Activated CD8-positive, alpha-beta memory T cell treated with anti-CD3 and anti-CD28 coated beads, Interleukin-2, amount 50 U/mL, for 24 hours (primary cell): ENCODE data around the gene S100A2.

Experiments
- DNase-seq: peaks from one replicate; pipeline ENCODE4 v3.0.0-alpha.2; 2020; ENCODE audit errors: extremely low read depth

Gene S100A2

DNA sequence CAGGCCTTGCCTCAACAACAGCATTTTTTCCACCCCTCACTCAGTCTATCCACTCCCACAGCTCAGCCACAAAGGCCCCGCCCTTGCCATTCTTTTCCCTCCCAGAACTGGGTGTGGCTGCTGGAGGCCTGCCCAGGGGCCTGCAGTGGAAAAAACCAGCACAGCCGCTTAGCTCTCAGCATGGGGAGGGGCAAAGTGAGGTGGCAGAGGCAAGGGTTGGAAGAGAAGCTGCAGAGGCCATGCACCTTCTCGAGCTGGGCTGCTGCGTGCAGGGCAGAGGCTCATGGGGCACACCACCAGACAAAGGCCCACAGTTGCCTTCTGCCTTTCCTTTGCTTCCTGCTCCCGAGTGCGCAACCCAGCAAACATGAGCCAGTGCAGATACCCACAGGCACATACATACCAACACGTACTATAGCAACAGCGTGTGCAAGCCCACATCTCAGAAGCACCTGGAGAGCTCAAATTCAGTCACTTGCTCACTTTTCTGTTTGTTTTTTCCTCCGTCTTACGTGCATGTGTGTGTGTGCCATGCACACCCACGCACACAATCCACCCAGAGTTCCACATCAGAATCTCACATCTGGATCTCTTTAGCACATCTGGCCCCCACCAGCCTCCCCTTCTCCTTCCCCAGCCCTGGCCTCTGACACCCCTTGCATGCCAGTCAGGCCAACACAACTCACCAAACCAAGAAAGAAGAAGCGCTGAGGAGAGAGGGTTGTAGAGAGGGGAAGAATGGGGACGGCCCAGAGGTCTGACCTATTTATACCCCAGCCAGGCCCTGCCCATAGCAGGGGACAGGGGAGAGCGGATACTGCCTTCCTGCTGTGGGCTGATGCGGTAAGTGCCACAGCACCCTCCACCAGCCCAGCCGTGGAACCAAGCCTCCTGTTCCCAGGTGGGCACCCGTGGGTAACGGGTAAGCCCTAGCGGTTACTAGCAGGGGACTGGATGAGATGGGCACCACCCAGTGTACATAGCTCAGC is 20.3 kb downstream of the S100A2 start, which contains the start of gene S100A4:
Gene S100A4 (minus strand): TSS at position 740 of the 989 bp plus-strand sequence. CDS start 1,012 bp downstream, outside the sequence.
- peak; percentile 86 for DNase-seq

DNA sequence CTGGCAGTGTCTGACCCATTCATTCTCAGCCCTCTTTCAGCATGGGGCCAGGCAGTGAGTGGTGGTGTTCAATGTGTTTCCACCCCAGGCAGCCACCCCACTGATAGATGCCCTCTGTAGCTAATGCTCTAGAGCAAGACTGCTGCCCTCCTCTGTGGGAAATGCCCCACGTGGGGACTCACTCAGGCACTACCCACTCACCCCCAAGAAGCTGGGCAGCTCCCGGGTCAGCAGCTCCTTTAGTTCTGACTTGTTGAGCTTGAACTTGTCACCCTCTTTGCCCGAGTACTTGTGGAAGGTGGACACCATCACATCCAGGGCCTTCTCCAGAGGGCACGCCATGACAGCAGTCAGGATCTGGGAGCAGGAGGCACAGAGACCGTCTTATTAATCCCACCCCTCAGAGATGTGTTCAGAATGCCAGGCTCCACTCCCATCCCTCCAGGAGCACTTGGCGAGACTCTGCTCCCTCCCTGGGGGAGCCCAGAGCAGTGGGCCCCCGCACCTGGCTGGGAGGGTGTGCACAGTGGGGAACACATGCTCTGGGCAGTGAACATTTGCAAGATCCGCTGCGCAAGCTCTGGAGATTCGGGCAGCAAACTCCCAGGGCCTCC is 21.1 kb downstream of the S100A2 start:
- DNase-seq = no peak

GRCh38 chr1:153543736-153544135 is 21.9 kb downstream of the S100A2 start:
- no peak for DNase-seq

GRCh38 chr1:153542956-153543711 is 22.5 kb downstream of the S100A2 start:
- no peak for DNase-seq

- no peak for DNase-seq
Observed at GRCh38 chr1:153541641-153542590, 23.7 kb downstream of the S100A2 start.

DNA sequence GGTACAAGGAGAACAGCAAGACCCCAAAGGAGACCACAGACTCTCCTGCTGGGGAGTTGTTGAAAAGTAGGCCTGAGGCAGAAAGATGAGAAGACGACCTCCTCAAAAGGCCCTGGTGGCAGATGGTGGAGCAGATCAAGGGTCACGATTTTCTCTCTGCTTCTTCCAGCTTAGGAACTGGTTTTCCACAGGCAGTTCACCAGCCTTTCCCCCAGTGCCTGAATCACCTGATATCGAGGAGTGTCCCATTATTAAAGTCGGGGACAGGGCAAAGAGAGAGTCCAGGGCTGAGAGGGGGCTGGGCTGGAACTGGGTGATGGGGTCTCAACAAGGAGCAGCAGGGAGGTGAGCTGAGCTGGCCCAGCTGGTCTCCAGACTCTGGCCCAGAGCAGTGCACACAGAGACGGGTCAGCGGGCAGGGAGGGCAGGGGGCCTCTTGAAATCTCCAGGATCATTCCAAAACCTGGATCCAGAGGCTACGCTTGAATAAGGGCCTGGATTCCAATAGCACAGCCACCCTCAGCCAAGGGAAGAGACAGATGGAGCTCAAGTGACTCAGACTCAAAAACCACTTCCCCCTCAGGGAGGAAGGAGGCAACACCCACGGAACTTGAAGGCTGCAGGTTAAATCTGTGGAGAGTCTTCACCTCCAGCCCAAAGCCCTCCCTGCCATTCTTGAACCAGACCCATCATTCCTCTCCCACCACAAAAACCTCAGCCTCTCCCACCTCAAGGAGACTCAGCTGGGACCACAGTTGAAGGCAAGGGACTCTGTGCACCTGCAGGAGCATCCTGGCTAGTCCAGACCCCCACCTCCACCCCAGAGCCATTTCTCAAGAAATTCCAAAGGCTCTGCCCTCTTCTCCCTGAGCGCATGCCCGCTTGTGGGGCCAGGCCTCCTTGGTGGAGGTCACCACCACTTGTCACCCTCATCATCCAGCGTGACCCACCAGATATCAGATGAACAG is 25.0 kb downstream of the S100A2 start, which contains the start of gene S100A5:
Gene S100A5 (minus strand): TSS at position 541 of the 968 bp plus-strand sequence. CDS start 743 bp downstream, outside the sequence.
- no peak for DNase-seq

- DNase-seq = no peak
Observed at GRCh38 chr1:153539395-153540093, 26.1 kb downstream of the S100A2 start.

GRCh38 chr1:153538315-153538821 is 27.3 kb downstream of the S100A2 start:
- DNase-seq = no peak

- no peak for DNase-seq
Observed at GRCh38 chr1:153537376-153537730, 28.3 kb downstream of the S100A2 start.

DNA sequence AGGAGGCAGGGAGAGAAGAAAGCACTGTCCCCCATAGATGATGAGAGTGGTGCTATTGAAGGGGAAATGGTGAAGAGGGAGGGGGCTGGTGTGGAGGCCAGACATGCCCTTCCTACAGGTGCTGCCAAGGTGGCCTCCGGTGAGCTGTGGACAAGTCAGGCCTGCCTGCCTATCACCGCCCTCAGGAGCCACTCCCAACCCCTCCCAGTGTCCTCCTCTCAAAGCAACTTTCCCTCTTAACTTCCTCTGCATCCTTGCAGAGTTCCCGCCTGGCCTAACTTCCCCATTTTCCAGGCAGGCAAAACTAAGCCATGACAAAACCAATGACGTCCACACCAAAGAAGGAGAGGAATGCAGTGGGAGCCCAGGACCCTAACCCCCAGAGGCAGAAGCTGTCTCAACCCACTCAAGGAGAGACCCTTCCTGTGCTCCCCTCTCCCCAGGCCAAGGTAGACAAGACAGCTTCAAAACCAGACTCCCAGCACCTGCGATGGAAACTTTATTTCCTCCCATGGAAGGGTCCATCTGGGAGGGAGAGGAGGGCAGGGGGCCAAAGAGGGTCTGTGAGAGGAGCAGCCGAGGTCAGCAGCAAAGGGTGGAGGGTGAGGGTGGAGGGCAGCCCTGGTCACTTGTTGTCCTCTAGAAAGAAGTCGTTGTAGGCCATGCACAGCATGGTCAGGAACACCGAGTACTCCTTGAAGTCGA is 28.8 kb downstream of the S100A2 start:
- DNase-seq = no peak

DNA sequence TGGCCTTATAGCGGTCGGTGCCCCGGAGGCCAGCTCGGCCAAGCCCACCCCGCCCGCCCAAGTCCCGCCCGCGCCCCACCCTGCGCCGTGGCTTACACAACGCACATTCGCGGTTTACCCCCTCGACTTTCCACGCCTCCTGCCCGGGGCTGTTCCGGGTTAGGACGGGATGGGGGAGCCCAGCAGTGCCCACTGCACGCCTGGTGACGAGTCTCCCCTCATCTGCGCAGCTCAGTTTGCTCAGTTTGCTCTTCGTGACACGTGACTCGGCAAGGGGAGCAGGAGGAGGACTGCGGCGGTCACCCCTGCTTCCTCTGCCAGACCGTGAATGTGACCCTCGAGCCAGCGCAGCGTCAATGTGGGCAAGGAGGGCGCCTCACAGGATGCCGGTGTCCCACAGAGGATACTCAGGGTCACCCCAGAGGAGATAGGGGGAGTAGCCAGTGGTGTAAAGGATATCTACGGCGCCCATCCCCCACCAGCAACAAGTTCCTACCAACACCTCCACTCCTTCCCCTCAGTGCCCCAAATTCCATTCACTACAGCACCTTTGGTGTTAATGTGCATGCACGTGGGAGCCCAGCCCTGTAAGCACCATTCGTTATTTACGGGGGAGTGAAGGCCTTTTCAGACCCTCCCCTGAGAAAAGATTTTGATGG is 29.5 kb downstream of the S100A2 start:
- peak; percentile 65 for DNase-seq

- no peak for DNase-seq
Observed at GRCh38 chr1:153535242-153536011, 30.2 kb downstream of the S100A2 start, which contains the start of gene S100A6. S100A6 (minus strand) TSS chr1:153535991; CDS start chr1:153535339, 652 bp downstream.

DNA sequence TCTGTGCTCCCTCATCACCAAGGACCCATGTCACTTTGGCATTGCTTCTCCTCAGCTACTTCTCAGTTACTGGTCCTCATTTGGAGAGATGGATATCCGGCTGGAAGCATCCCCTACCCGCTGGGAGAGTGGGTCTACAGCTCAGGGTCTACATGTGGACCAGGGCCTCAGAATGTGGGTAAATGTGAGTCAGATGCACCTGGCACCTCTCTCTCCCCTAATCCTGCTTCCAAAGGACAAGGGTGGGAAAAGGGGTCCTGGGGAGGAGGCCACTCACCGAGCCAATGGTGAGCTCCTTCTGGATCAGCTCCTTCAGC is 30.8 kb downstream of the S100A2 start:
- no peak for DNase-seq

- no peak for DNase-seq
Observed at GRCh38 chr1:153534226-153534924, 31.3 kb downstream of the S100A2 start.

- no peak for DNase-seq
Observed at GRCh38 chr1:153533689-153534201, 31.9 kb downstream of the S100A2 start.
